ENCODE measurements around the gene SPTBN5.

Gene SPTBN5

DNA sequence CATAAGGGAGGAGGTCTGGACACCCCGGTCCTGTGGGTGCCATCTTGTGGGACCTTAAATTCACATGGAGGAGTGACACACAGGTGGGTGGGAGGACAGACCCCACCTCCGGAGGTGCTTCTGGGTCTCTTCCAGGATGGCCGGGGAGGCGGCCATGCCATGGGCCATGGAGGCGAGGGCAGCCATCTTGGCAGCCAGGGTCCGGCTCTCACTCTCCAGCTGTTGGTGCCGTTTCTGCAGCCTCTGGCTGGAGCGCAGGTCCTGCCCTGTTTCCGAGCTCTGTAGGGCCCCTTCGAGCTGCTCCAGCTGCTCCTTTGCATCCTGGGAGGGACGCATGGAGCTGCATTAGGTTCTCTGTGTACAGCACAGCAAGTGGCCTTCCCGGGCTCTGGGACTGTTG is 19.1 kb downstream of the SPTBN5 start:
- Histone ChIP-seq H3K4me1 (ENCODE audit: low read length) (no peaks in the 10 kb centered on the region), H3K79me2 (ENCODE audit: low read length) (no peaks in the 10 kb centered on the region), H3K4me3 (ENCODE audit: low read length) (no peak overlapping the region), H3K36me3 (replicated peaks; ENCODE audit: insufficient read depth, low read length) (no peaks in the 10 kb centered on the region), H3K9me2 (replicated peaks; ENCODE audit: insufficient read depth, low read length) (no peaks in the 10 kb centered on the region), H3K9ac (ENCODE audit: low read length) (no peak overlapping the region), H3F3A (ENCODE audit: insufficient read depth, low read length) (no peaks in the 10 kb centered on the region), H3K27ac (ENCODE audit: low read length) (no peak overlapping the region), H3K9me3 (replicated peaks; ENCODE audit: insufficient read depth, low read length) (no peaks in the 10 kb centered on the region), H2AFZ (ENCODE audit: low read length) (no peak overlapping the region), H3K27me3 (replicated peaks; ENCODE audit: insufficient read depth, low read length) (peaks cover 66% of the 10 kb centered on the region), H3K4me2 (ENCODE audit: low read depth, low read length) (no peak overlapping the region), H4K20me1 (ENCODE audit: insufficient read depth, low read length) (no peaks in the 10 kb centered on the region)
- TF ChIP-seq, protein P1, sequence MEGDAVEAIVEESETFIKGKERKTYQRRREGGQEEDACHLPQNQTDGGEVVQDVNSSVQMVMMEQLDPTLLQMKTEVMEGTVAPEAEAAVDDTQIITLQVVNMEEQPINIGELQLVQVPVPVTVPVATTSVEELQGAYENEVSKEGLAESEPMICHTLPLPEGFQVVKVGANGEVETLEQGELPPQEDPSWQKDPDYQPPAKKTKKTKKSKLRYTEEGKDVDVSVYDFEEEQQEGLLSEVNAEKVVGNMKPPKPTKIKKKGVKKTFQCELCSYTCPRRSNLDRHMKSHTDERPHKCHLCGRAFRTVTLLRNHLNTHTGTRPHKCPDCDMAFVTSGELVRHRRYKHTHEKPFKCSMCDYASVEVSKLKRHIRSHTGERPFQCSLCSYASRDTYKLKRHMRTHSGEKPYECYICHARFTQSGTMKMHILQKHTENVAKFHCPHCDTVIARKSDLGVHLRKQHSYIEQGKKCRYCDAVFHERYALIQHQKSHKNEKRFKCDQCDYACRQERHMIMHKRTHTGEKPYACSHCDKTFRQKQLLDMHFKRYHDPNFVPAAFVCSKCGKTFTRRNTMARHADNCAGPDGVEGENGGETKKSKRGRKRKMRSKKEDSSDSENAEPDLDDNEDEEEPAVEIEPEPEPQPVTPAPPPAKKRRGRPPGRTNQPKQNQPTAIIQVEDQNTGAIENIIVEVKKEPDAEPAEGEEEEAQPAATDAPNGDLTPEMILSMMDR (IDR thresholded peaks at IDR 0.05; ENCODE audit: low read length) = no peak
- no peak for TF ChIP-seq EZH2 (optimal IDR thresholded peaks at IDR 0.05; ENCODE audit: low read depth, low read length)
- DNase-seq = no peak

DNA sequence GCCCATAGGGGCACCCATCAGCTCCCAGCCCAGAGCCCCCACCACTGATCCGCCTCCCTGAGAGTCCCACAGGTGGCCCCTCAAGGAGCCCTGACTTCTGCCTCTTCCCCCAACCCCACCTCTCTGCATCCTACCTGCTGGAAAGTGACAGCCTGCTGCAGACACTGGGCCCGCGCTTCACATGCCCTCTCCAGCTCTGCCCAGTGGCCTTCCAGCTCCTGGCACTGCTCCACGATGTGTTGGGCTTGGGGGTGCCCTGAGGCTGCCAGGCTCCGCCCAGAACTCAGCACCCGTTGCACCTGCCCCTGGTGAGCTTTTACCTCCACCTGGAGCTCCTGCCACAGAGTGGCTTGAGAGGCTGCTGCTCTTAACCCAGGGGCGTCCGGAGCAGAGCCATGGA is 20.1 kb downstream of the SPTBN5 start:
- no peak overlapping the region for H2AFZ ChIP-seq (ENCODE audit: low read length)
- H3K9me2 ChIP-seq (replicated peaks; ENCODE audit: insufficient read depth, low read length) = no peaks in the 10 kb centered on the region
- no peaks in the 10 kb centered on the region for H3K36me3 ChIP-seq (replicated peaks; ENCODE audit: insufficient read depth, low read length)
- no peaks in the 10 kb centered on the region for H3K9me3 ChIP-seq (replicated peaks; ENCODE audit: insufficient read depth, low read length)
- H3K9ac ChIP-seq (ENCODE audit: low read length) = no peak overlapping the region
- H3K4me2 ChIP-seq (ENCODE audit: low read depth, low read length) = no peak overlapping the region
- H3K4me3 ChIP-seq (ENCODE audit: low read length) = no peak overlapping the region
- H3F3A ChIP-seq (ENCODE audit: insufficient read depth, low read length) = no peaks in the 10 kb centered on the region
- H3K79me2 ChIP-seq (ENCODE audit: low read length) = no peaks in the 10 kb centered on the region
- no peak for TF ChIP-seq EZH2 (optimal IDR thresholded peaks at IDR 0.05; ENCODE audit: low read depth, low read length)
- TF ChIP-seq, protein P1 (IDR thresholded peaks at IDR 0.05; ENCODE audit: low read length) = no peak
- TF ChIP-seq EZH2phosphoT487 (IDR thresholded peaks at IDR 0.05; ENCODE audit: low read length) = no peak
- no peaks in the 10 kb centered on the region for H4K20me1 ChIP-seq (ENCODE audit: insufficient read depth, low read length)
- H3K27ac ChIP-seq (ENCODE audit: low read length) = no peak overlapping the region
- no peak for DNase-seq
- H3K27me3 ChIP-seq (replicated peaks; ENCODE audit: insufficient read depth, low read length) = peaks cover 77% of the 10 kb centered on the region
- H3K4me1 ChIP-seq (ENCODE audit: low read length) = no peaks in the 10 kb centered on the region

DNA sequence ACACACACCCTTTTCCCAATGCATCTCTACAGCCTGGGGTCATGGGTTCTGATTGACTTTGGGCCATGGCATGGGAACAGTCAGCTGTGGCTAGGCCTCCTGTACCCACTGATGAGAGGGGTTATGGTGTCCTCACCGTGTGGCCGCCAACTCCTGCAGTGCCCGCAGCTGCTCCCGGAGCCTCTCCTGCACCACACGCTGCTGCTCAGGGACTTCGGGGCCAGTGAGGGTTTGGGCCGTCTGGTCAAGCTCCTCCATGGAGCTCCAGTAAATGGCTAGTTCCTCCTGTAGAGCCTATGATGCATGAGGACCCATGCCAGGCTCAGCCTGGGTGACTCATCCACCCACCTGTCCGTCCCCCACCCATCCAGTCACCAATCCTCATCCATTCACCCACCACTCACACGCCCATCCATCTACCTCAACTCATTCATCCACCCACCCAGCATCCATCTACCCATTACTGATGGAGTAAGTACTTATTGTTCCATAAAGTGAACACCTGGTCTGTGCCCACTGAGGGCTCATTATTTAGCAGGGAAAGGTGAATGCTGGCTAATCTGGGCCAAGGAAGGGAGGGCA is 21.6 kb downstream of the SPTBN5 start:
- Histone ChIP-seq H3K79me2 (ENCODE audit: low read length) (no peaks in the 10 kb centered on the region), H3K27me3 (replicated peaks; ENCODE audit: insufficient read depth, low read length) (peaks cover 90% of the 10 kb centered on the region), H3K9me3 (replicated peaks; ENCODE audit: insufficient read depth, low read length) (no peaks in the 10 kb centered on the region), H3K4me1 (ENCODE audit: low read length) (no peaks in the 10 kb centered on the region), H3K9ac (ENCODE audit: low read length) (no peak overlapping the region), H4K20me1 (ENCODE audit: insufficient read depth, low read length) (no peaks in the 10 kb centered on the region), H3K4me2 (ENCODE audit: low read depth, low read length) (no peak overlapping the region), H3K27ac (ENCODE audit: low read length) (no peak overlapping the region), H3F3A (ENCODE audit: insufficient read depth, low read length) (no peaks in the 10 kb centered on the region), H2AFZ (ENCODE audit: low read length) (no peak overlapping the region), H3K9me2 (replicated peaks; ENCODE audit: insufficient read depth, low read length) (no peaks in the 10 kb centered on the region), H3K4me3 (ENCODE audit: low read length) (no peak overlapping the region), H3K36me3 (replicated peaks; ENCODE audit: insufficient read depth, low read length) (no peaks in the 10 kb centered on the region)
- no peak for DNase-seq
- TF ChIP-seq EZH2 (optimal IDR thresholded peaks at IDR 0.05; ENCODE audit: low read depth, low read length) = no peak
- no peak for TF ChIP-seq EZH2phosphoT487 (IDR thresholded peaks at IDR 0.05; ENCODE audit: low read length)
- TF ChIP-seq, protein P1 (IDR thresholded peaks at IDR 0.05; ENCODE audit: low read length) = no peak

Measured in MM.1S (cell line).